HG03571 (cell line): ENCODE measurements around the gene NCMAP.

Source experiments
- ATAC-seq: cut with Tn5 transposase; IDR thresholded peaks from one replicate; pipeline ENCODE4 v1.9.1; 2021; ENCODE audit not compliant: unreplicated experiment

The NCMAP gene

DNA sequence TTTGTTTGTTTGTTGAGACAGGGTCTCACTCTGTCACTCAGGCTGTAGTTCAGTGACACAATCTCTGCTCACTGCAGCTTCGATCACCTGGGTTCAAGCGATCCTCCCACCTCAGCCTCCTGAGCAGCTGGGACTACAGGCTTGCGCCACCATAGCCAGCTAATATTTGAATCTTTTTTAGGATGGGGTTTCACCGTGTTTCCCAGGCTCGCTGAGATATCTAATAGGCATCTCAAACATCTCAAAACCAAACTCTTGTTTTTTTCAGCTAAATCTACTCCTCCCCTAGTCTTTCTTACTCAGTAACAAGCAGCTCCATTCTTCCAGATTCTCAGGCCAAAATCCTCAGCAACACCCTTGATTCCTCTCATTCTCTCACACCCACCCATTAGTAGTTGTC is 65.2 kb downstream of the NCMAP start:
- ATAC-seq, result no peak

DNA sequence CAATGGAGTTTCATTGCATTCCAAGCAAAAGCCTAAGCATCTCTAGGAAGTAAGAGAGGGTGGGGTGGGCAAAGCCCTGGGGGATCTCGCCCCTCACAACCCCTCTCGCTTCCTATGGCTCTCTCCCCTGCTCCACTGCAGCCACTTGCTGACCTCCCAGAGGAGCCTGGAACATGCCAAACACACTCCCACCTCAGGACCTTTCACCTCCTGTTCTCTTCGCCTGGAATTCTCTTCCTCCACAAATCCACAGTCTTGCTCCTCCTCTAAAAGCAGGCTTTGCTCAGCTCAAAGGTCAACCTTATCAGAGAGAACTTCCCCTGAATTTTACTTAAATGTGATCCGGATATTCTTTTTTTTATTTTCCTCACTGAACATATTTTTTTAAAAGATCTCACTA is 66.3 kb downstream of the NCMAP start:
- ATAC-seq, result no peak

DNA sequence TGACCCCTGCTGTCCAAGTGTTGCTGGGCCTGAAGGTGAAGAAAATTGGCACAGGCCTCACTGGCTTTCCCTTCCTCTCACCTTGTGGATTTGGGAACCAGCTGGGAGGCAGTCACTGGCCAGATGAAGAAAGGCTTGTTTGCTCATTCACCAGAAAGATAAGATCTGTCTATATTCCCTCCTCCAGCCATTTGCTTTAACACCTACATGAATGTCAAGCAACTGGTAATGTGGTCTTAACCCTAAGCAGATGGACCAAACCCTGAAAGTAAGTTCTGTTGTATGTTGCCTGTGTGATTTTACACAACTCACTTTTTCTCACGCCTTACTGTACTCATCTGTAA is 76.9 kb downstream of the NCMAP start:
- no peak for ATAC-seq

DNA sequence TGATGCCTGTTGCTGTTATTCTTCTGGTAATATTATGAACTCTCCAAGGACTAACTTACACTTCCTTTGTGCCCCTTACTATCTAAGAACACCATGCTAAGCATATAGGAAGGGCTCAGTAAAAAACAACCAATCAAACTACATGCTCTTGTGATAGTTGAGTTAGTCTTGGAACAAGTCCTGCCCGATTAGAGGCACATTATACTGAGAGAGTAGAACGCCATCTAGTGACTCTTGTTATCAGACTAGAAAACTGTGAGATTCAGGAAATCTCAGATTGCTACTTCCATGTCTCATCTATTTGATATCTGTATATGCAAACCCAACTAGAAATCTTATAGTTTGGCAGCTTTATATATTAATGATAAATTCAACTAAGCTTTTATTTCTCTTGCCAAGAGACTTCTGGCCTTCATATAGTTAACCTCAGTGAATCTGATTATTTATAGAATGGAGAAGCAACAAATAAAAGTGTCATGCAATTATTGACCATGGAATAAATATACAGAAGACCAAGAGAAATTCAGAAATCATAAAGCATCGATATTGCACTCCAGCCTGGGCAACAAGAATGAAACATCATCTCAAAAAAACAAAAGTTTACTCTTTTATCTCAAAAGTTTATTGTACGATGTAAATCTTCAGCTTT is 79.4 kb downstream of the NCMAP start:
- no peak for ATAC-seq

DNA sequence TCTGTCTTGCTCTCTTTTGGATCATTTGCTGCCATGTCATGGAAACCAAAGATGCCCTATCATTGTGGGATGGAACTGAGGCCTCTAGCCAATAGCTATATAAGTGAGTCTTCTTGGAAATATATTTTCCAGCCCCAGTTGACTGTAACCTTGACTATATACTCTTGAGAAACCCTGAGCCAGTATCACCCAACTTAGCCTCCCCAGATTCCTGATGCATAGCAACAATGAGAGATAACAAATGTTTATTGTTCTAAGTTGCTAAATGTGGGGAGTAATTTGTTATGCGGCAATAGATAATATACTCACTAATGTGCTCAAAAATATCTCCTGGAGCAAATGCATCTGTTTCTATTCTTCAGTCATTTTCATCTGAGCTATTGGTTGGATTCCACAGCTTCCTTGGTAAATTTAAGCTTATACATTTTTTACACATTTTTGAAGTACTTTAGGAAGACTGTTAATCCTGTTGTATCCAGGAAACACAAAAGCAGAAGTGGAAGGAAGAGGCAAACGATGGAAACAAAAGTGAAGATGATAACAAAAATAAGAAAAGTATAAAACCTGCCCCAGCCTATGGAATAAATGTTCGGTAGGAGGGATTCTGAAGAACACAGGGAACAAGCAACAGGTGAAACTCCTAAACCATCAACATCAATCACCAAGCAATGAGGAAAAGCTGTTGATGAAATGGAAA is 80.9 kb downstream of the NCMAP start:
- no peak for ATAC-seq

DNA sequence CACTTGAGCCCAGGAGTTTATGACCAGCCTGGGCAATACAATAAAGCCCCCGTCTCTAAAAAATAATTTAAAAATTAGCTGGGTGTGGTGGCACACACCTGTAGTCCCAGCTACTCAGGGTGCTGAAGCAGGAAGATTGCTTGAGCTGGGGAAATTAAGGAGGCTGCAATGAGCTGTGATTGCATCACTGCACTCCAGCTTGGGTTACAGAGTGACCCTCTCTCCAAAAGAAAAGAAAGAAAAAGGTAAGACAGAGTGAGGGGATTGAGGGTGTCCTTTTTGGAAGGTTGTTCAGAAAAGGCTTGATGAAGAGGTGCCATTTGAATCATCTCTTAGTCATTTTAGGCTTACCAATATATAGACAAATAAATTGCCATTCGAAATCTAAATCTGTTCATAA is 83.2 kb downstream of the NCMAP start:
- no peak for ATAC-seq

DNA sequence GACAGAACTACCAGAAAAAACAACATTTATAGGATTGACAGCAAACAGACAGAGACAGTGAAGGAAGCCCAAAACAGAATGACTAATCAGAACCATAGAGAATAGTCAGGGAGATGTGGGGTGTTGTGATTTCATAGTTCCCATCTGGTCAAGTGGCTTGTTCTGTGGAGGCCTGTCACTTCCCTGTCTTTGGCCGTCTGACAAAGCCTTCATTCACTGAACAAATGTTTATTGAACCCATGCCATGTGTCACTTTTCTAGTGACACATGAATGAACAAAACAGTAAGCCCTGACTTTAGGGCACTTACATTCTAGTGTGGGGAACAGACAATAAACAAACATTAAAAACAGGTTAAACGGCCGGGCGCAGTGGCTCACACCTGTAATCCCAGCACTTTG is 84.0 kb downstream of the NCMAP start:
- no peak for ATAC-seq

DNA sequence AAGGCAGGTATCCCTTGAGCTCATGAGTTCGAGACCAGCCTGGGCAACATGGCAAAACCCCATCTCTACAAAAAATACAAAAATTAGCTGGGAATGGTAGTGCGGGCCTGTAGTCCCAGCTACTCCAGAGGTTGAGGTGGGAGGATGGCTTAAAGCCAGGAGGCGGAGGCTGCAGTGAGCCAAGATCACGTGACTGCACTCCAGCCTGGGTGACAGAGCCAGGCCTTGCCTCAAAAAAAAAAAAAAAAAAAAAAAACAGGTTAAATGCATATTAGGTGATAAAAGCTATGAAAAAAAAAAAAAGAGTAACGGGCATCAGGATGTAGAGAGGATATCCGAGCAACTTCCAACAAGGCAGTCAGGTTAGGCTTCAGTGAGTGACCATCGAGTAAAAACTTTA is 84.4 kb downstream of the NCMAP start:
- ATAC-seq, result no peak

DNA sequence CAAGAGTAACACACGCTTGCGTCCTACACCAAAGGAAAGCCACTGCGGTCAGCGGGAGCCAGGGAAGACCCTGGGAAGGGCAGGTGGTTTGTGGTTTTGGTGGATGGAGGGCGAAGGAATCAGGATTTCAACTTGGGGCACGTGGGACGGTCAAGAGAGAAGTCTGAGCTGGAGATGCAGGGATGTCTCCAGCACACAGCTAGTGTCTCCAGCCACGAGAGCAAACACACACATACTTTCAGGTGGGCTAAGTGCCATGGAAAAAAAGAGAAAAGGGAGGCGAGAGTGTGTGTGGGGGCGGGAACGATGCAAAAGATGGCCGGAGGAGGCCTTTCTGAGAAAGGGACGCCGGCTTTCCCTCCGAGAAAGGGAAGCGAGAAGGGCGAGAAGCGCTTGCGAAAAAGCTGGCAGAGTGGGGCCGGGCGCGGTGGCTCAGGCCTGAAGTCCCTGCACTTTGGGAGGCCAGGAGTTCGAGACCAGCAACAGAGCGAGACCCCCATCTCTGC is 85.8 kb downstream of the NCMAP start:
- no peak for ATAC-seq

DNA sequence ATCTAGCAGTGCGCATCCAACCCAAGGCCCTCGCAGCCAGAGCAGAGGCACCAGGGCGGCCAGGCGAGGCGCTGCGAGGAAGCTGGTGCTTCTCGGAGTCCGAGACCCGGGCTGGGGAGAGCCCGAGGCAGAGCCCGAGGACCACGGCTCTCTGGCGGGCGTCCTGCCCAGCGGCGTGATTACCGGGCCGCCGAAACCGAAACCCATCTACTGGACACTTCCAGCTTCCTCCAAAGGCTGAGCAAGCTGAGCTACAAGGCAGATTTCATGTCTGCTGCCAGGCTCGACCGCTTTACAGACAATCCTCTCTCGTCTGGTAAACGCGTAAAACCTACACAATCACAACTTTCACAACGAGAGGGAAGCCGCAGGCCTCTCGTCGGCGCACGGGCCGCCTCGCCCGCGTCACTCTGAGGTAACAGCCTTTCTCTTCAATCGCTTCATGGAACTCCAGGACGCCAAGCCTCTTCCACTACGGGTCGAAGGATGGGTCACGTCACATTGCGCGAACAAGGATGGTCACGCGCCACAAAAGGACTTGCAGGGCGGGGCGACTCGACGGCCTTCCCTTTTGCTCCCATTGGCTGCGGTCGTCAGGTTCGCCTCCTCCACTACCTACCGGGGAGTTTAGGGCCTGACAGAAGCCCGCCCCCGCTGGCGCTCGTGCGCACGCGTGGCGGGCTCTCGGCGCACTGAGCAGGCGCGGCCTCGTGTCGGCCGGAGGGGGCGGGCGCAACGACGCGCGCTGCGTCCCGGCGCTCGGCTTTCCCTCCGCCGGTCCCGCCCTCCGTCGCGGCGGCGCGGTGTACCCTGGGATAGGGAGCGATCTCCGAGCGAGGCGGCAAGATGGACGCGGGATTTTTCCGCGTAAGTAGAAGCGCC is 86.8 kb downstream of the NCMAP start, which contains the start of gene SRRM1:
SRRM1 (plus strand) TSS at position 822 of the 882 bp plus-strand sequence; CDS start at position 847, 25 bp downstream.
- ATAC-seq, result peak; percentile 88

DNA sequence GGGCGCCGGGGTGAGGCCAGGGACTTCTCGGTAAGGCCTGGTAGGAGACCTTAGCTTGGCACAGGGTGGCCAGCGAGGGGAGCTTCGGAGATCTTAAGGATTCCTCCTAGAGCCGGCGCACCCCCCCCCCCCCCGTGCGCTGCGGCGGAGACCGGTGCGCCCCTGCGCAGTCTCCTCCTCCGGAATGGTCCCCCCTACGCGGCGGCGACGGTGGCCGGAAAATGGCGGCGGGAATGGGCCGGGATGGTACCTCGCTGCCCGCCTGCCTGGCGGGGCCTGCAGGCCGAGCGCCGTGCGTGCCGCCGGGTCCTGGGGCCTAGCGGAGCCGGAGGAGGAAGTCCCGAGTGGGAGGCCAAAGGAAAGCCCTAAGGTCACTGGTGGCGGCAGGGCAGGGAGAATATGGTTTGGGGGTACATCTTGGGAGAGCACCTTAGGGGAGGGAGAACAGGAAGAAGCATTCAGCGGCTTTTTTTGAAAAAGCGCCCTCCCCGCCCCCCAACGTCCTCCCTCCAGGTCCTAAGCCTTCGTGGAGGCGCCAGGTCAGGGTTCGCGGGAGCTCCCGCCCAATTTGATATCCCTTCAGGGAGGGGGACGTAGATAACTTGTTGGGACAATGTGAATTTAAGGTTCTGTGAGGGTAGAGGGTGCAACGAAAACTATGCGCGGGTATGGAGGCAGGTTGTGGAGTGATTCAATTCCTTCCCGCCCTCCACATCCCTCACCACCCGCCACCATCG is 87.6 kb downstream of the NCMAP start:
- ATAC-seq, result peak; percentile 7

DNA sequence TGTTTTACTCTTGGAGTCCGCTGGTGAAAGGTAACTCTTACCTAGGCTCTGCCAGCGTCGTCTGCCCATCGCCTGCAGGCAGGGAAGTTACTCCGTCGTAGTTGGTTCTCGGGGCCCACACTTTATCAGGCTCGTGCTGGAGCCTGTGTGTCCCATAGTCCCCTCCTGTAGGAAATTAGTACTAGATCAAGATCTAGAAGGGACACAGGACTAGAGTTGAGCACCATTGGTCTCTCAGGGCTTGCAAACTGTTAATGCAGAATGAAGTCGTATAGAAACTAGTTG is 88.2 kb downstream of the NCMAP start:
- no peak for ATAC-seq

DNA sequence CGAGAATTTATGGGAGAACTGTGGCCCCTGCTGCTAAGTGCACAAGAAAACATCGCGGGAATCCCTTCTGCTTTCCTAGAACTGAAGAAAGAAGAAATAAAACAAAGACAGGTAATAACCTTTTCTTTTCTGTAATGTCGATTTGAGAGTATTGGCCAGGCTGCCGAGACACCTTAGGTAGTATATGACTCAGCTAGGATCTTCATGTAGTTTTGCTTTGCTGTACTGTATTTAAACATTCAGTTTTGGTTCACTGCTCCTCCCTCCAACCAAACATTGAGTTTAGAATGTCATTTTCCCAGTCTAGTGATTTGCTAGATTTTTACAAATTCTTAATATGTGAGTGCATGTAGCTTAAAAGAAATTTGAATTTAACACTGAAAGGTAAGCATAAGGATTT is 93.0 kb downstream of the NCMAP start:
- no peak for ATAC-seq

DNA sequence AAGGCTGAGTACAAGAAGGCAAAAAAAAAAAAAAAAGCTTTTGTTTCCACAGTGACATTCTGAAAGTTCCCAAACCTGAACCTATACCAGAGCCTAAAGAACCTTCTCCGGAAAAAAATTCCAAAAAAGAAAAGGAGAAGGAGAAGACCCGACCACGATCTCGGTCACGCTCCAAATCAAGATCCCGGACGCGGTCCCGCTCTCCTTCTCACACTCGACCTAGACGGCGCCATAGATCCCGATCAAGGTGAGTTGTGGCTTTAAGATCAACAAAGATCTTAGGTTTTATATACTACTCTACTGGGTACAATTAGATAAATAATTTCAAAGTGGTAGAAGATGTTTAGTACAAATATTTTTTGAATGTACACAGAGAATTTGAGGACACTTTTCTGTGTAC is 96.5 kb downstream of the NCMAP start:
- ATAC-seq, result no peak

DNA sequence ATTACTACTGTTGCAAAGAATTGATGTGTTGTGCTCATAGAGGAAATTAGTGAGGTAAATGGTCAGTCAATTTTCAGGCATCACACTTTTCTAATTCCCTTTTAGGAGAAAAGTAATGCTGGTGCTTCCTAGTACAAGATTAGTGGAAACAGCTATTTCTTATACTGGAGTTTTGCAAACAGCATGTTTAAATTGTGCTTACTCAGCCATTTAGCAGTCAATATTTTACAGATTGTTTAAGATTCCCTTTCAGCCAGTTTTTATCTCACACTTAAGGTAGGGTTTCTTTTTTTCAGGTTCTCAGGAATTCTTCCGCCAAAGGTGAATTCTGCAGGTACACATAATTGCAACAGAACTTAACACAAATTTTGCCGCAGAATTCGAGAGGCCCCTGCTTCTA is 98.1 kb downstream of the NCMAP start:
- no peak for ATAC-seq

DNA sequence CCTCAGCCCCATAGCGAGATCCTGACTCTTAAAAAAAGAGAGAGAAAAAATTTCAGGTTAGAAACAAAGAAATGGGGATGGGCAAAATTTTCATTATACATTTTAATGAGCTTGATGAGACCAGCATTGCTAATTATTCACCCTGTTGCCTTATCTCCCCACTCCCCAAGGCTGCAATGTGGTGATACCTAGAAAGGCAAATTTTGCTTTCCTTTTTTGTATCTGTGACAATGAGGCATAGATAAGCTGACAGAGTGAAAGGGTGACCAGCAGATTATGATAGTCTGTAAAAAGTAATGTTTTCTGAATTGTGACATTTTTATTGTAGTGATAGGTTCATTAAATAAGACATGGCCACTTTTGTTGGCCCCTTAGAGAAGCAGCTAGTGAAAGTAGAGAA is 100.2 kb downstream of the NCMAP start:
- no peak for ATAC-seq

DNA sequence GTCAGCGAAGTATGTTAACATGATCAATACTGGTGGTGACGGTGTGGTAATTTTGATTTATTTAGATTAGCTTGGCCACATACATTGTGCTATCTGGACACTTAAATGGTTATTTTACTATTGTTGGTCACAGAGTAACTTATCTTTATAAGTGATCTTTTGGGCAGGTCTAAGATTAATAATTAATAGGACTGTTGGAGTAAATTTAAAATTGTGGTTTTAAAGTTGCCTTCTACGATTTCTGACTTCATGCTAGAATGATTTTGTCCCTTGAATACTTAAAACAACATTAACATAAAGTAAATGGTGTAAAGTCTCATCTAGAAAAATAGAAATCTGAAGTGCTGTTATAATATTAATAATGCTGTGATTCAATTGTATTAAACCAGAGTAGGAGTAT is 101.9 kb downstream of the NCMAP start:
- ATAC-seq, result no peak
